GM12892 (cell line): ENCODE results near the gene LRRC34.

Experiments
- POLR2A ChIP-seq: IDR thresholded peaks from 2 replicates; pipeline ENCODE4 v1.6.1; 2011; ENCODE audit warnings: low read depth, low read length, control low read depth
- POLR2AphosphoS5 ChIP-seq: IDR thresholded peaks from 2 replicates; pipeline ENCODE4 v1.6.1; 2011; ENCODE audit warnings: low read depth, low read length, control low read depth
- TAF1 ChIP-seq: IDR thresholded peaks from 2 replicates; pipeline ENCODE4 v1.6.1; 2011; ENCODE audit warnings: low read depth, mild to moderate bottlenecking, control low read depth, low read length, borderline replicate concordance

DNA sequence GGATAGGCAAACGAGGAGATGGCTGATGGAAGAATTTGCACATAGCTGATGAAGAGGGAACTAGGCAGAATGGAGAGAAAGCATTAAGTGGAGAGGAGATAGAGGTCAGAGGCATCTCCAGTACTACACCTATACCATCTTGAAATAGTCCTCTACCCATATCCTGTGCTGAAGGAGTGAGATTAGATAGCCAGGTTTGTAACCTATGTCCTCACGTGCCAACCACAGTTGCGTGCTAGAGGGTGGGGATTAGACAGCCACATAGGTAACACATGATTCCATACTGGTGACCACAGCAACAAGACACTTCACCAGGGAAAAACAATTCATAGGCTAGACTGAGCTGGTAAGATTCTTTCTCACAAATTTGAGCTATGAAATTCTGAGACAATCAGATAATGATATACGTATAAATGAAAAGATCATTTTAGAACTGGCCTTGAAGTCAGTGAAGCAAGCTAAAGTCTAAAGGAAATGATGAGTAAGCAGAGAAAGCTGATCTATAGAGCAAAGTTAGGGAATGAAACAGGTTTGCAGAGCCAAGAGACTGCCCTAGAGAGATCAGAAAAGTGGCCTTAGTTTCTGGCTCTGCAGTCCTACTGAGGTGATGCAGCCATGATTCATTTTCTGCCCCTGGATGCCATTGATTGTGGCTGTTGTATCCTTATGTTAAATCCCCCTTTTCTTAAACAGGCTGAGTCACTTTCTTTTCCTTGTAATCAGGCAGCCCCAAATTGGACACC lies 21.8 kb downstream of the LRRC34 start:
- TF ChIP-seq TAF1 (no peak), POLR2AphosphoS5 (no peak; the same call in 1 of the 2 replicates), POLR2A (no peak)
